HG02943 (cell line): Measurements from ENCODE around the gene MYBPHL.

Experiments used
- ATAC-seq: cut with Tn5 transposase; IDR thresholded peaks from one replicate; pipeline ENCODE4 v1.9.1; 2021; ENCODE audit warnings: mild to moderate bottlenecking, low read depth, moderate library complexity; ENCODE audit not compliant: unreplicated experiment

Gene MYBPHL, protein sequence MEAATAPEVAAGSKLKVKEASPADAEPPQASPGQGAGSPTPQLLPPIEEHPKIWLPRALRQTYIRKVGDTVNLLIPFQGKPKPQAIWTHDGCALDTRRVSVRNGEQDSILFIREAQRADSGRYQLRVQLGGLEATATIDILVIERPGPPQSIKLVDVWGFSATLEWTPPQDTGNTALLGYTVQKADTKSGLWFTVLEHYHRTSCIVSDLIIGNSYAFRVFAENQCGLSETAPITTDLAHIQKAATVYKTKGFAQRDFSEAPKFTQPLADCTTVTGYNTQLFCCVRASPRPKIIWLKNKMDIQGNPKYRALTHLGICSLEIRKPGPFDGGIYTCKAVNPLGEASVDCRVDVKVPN

DNA sequence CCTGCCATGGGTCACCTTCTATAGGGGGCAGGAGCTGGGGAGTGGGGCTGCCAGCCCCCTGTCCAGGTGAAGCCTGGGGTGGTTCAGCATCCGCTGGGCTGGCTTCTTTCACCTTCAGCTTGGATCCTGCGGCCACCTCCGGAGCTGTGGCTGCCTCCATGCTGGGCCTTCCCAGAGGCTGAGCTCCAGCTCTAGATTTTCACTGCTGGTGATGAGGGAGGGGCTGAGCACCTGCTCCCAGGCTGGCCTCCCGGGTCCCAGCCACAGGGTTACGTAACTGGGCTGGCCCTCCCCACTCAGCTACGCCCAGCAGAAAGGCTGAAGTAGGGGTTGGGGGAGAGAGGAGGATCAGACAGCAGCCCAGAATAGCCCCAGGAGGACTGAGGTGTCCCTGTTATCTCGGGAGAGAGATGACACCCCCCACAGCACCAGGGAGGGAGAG is at the start of gene MYBPHL:
Gene MYBPHL, minus strand, starts transcription at position 180 of the 442 bp plus-strand sequence. Its CDS starts 20 bp downstream, at position 160.
- no peak for ATAC-seq

- ATAC-seq, result no peak
These were observed 49.7 kb upstream of the MYBPHL start for GRCh38 chr1:109356505-109356904.

GRCh38 chr1:109354929-109355328 is 48.1 kb upstream of the MYBPHL start:
- ATAC-seq, result no peak

DNA sequence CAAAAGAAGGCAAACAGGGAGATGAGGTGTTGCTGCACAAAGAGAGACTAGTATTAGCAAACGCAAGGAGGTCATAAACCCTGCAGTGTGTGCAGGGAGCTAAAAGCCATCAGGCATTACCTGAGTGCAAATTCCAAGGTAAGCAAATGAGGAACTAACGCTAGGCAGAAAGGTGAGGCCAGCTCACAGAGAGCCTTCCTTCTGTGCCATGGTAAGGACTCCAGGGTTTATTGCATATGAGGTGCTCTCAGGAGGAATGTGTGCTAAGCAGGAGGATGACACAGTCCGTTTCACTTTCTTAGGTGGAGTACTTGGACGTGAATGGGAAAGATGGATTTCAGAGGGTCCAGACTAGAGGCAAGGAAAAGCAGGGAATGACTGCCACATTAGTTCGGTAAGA is 44.6 kb upstream of the MYBPHL start:
- ATAC-seq, result no peak

- no peak for ATAC-seq
These were observed 43.8 kb upstream of the MYBPHL start for GRCh38 chr1:109350655-109351054.

DNA sequence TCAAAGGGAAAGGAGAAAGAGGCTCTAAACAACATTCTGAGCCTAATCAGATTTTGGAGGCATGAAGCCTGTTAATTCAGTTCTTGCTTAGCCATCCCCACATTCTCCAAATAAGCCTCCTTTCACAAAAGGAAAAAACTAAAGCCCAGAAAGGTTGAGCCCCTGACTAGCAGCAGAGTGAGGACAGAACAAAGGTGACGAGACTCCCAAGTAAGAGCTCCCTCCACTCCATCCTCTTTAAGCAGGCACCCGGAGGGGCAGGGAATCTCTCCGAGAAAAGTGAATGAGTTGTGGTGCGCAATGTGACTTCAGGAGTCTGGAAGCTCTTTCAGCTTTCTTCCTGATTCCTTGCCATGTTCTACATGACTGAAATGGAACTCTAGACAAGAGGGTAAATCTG is 43.4 kb upstream of the MYBPHL start:
- no peak for ATAC-seq

DNA sequence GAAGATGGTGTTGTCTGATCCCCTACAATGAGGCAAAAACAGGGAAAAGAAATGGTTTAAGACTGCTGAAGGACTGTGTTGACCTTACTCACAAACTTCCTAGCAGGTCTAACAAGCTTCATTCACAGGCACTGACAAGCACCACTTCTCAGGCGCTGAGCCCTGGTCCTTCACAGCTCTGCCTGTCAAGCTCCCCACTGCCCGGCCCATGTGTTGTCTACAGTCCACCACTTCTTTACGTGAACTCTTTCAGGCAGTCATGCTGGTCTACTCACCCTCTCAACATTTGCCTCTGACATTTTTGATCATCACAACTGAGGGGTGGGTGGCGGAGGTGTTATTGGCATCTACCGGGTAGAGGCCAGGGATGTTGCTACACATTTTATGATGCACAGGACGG is 40.7 kb upstream of the MYBPHL start:
- no peak for ATAC-seq

- no peak for ATAC-seq
These were observed 35.4 kb upstream of the MYBPHL start for GRCh38 chr1:109341944-109342930.

DNA sequence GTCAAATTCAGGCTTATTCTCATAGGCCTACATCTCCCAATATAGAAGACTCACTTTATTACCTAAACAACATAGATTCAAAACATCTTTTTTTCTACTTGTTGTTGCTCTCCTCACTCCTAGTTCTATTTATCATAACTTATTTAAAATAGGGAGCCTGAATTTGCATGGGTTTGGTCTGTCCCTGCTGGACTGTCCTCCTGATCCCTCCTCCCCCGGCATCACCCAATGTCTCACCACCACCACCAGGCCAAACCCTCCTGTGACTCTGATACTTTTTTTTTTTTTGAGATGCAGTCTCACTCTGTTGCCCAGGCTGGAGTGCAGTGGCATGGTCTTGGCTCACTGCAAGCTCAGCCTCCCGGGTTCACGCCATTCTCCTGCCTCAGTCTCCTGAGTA is 31.8 kb upstream of the MYBPHL start:
- no peak for ATAC-seq

DNA sequence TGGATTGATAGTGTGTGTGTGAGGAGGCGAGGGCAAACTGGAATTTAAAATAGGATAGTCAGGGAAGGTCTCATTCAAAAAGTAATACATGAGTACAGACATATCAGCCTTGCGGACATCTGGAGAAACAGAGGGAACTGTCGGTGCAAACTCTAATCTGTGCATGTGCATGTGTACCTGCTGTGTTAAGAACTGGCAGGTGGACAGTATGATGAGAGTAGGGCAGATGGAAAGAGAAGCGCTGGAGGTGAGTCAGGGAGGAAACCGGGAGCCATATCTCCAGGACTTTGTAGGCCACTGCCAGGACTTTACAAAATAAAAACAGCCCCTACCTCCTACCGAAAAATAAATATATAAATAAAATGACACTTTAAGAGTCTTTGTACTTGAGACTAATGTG is 31.3 kb upstream of the MYBPHL start:
- no peak for ATAC-seq

DNA sequence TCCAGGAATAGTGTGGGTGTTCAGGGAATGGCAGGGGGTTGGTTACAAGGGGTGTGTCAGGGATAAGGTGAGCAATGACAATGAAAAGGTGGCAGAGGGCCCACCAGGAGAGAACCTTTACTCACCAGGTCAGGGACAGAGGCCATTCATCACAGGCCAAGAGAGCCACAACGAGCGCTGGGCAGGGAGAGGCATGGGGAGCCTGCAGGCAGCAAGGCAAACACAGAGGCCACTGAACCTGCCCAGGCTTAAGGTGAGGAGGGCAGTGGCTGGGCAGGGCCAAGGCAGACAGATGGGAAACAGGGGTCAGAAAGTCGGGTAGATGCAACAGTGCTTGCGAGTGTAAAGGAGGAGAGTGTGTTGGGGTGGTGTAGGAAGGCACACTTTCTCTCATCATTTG is 28.3 kb upstream of the MYBPHL start:
- no peak for ATAC-seq

DNA sequence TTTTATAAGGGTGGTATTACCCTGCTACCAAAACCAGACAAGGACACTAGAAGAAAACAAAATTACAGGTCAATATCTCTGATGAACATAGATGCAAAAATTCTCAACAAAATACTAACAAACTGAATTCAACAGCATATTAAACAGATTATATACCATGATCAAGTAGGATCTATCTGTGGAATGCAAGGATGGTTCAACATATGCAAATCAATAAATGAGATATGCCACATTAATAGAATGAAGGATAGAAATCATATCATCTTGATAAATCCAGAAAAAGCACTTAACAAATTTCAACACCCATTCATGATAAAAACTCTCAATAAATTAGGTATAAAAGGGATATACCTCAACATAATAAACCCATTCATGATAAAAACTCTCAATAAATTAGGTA is 24.3 kb upstream of the MYBPHL start:
- no peak for ATAC-seq

GRCh38 chr1:109327285-109327684 is 20.5 kb upstream of the MYBPHL start:
- ATAC-seq, result no peak

GRCh38 chr1:109322974-109323373 is 16.2 kb upstream of the MYBPHL start:
- no peak for ATAC-seq

GRCh38 chr1:109319114-109319513 is 12.3 kb upstream of the MYBPHL start:
- no peak for ATAC-seq

GRCh38 chr1:109316506-109316905 is 9.7 kb upstream of the MYBPHL start:
- ATAC-seq, result no peak

DNA sequence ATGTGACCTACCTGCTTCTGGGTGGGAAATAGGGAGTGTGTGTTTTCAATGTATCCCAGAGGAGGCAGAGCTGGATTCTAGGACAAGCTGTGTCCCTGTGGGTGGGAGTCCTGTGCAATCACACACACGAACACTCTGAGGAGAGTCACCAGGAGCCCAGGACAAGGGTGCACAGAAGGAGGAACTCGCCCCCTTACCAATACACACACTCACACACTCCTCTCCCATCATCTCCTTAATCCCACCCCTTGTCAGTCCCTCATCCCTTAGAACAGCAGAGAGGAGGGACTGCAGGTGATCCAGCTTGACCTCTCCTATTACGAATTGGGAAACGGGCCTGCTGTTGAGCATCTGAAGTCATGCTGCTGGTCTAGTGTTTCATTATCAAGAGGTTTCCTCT is 8.5 kb upstream of the MYBPHL start:
- no peak for ATAC-seq

- ATAC-seq, result no peak
These were observed 8.0 kb upstream of the MYBPHL start for GRCh38 chr1:109314795-109315194.

DNA sequence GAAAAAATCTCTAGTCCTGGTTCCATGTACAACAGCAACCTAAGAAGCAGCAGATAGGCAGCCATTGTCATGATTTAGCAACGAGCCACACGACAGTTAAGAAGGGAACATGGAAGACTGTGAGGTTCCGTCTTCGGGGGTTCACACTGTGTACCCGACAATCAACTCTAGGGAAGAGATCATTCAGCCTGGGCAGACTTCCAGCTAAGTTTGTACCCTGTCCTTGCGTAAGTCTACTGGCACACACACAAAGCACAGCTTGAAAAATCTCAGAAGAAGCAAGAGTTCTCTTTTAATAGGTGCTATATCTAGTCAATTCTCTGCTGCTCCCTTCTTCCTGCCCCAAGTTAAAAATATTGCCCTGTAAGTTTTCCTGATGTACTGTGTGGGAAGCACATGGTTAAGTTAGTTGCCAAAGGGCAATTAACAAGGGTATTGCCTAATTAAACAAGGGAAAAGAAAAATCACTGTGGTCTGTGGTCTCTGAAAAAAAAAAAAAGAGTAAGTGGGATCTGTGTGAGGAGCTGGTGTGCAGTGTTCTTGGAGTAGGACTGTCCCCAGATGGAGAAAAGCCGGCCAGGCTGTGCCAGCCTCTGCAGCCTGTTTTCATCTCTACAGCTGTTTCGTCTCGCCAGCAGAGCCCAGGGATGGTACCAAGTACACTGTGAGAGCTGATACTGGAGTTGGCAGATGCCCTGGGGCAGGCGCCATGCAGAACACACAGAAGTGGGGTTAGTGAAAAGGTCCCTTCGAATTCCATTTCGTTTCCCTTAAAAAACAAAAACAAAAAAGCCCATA is 6.4 kb upstream of the MYBPHL start:
- no peak for ATAC-seq

- no peak for ATAC-seq
These were observed 5.4 kb upstream of the MYBPHL start for GRCh38 chr1:109312246-109312645.

DNA sequence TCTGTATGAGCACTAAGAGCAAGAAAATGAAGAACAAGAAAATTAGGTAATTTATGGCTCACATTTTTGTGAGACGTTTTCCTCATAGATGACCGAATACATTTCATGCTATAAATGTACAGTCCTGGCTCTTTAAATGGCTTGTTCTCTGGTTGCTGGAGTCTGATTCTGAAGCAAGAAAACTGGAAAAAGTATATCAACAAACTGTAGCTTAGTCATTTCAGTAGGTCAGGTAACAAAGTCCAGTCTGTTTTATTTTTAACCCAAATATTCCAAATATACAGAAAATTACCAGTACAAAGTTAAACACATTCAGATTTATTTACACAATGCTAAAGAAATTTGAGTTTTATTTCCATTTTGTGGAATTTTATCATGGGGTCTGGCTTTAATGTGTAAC is 2.5 kb upstream of the MYBPHL start:
- no peak for ATAC-seq
